IPS-18c (cell line): Measurements from ENCODE around the gene ALDH16A1.
A peak's percentile ranks its signal among the peaks of the same experiment; 100 is the strongest.
"Not testable (repeated sequence)": the region's sequence is repeated elsewhere in the genome, so short reads cannot be mapped to it uniquely, and the experiment has no call there.

ENCODE experiments used
- H3K4me3 ChIP-seq: 2 replicates; pipeline ENCODE4 v1.7.0; 2013; ENCODE audit warnings: low read depth, mild to moderate bottlenecking, low read length, moderate library complexity; ENCODE audit not compliant: insufficient read depth
- H3K9me3 ChIP-seq: one replicate; pipeline ENCODE4 v1.6.1; 2013; ENCODE audit warnings: mild to moderate bottlenecking, low read length, moderate library complexity; ENCODE audit not compliant: control insufficient read depth, insufficient read depth

The ALDH16A1 gene

GRCh38 chr19:49472936-49473335 lies 19.9 kb downstream of the ALDH16A1 start:
- no peak overlapping the region for H3K4me3 ChIP-seq
- no peaks in the 10 kb centered on the region for H3K9me3 ChIP-seq

GRCh38 chr19:49473501-49473867 lies 20.5 kb downstream of the ALDH16A1 start:
- H3K4me3 ChIP-seq: not testable (repeated sequence)

GRCh38 chr19:49473868-49474541 lies 21.0 kb downstream of the ALDH16A1 start, which contains the start of gene FLT3LG:
FLT3LG (plus strand) TSS chr19:49474215; CDS start chr19:49474640, 425 bp downstream.
- peak within 1 kb of the TSS; percentile 46 for H3K4me3 ChIP-seq
- H3K9me3 ChIP-seq: no peaks in the 10 kb centered on the region

More at GRCh38 chr19:49473501-49473867, 20.5 kb downstream of the ALDH16A1 start:
- not testable (repeated sequence) for H3K9me3 ChIP-seq

GRCh38 chr19:49474542-49474924 lies 21.5 kb downstream of the ALDH16A1 start:
- Histone ChIP-seq H3K4me3 (no peak overlapping the region), H3K9me3 (no peaks in the 10 kb centered on the region)

- no peaks in the 10 kb centered on the region for H3K9me3 ChIP-seq
- H3K4me3 ChIP-seq: no peak overlapping the region
These were observed 22.3 kb downstream of the ALDH16A1 start for GRCh38 chr19:49475191-49475917.

- Histone ChIP-seq H3K4me3 (no peak overlapping the region; the same call in 1 of the 2 replicates), H3K9me3 (no peaks in the 10 kb centered on the region)
These were observed 23.2 kb downstream of the ALDH16A1 start for GRCh38 chr19:49475995-49476880.

- Histone ChIP-seq H3K9me3 (no peaks in the 10 kb centered on the region), H3K4me3 (no peak overlapping the region)
These were observed 27.1 kb downstream of the ALDH16A1 start for GRCh38 chr19:49479975-49480628.

GRCh38 chr19:49481020-49481683 lies 28.1 kb downstream of the ALDH16A1 start:
- Histone ChIP-seq H3K4me3 (no peak overlapping the region), H3K9me3 (no peaks in the 10 kb centered on the region)

GRCh38 chr19:49486232-49486631 lies 33.2 kb downstream of the ALDH16A1 start:
- Histone ChIP-seq H3K4me3 (no peak overlapping the region), H3K9me3 (no peaks in the 10 kb centered on the region)

GRCh38 chr19:49486710-49487276 lies 33.8 kb downstream of the ALDH16A1 start:
- no peak overlapping the region for H3K4me3 ChIP-seq
- H3K9me3 ChIP-seq: no peaks in the 10 kb centered on the region

GRCh38 chr19:49487277-49488045 lies 34.4 kb downstream of the ALDH16A1 start, which contains the start of gene RPL13A:
RPL13A (plus strand) TSS chr19:49487608; CDS start chr19:49487630, 22 bp downstream.
- Histone ChIP-seq H3K9me3 (no peaks in the 10 kb centered on the region), H3K4me3 (peak within 1 kb of the TSS; percentile 99)

GRCh38 chr19:49488046-49488862 lies 35.2 kb downstream of the ALDH16A1 start:
- no peaks in the 10 kb centered on the region for H3K9me3 ChIP-seq
- H3K4me3 ChIP-seq: peak overlapping the region; percentile 99

GRCh38 chr19:49488863-49489537 lies 36.0 kb downstream of the ALDH16A1 start:
- Histone ChIP-seq H3K9me3 (no peaks in the 10 kb centered on the region), H3K4me3 (peak overlapping the region; percentile 99)

GRCh38 chr19:49489601-49490167 lies 36.7 kb downstream of the ALDH16A1 start:
- no peaks in the 10 kb centered on the region for H3K9me3 ChIP-seq
- H3K4me3 ChIP-seq: peak overlapping the region; percentile 99; the same call in 1 of the 2 replicates
